GM18508 (cell line): ENCODE measurements around the gene IFITM2.
"Not testable (repeated sequence)": the region's sequence is repeated elsewhere in the genome, so short reads cannot be mapped to it uniquely, and the experiment has no call there.

ENCODE experiments used
- ATAC-seq: cut with Tn5 transposase; IDR thresholded peaks from one replicate; pipeline ENCODE4 v1.9.1; 2021; ENCODE audit warnings: moderate number of reproducible peaks; ENCODE audit not compliant: insufficient read depth, unreplicated experiment

IFITM2 gene

DNA sequence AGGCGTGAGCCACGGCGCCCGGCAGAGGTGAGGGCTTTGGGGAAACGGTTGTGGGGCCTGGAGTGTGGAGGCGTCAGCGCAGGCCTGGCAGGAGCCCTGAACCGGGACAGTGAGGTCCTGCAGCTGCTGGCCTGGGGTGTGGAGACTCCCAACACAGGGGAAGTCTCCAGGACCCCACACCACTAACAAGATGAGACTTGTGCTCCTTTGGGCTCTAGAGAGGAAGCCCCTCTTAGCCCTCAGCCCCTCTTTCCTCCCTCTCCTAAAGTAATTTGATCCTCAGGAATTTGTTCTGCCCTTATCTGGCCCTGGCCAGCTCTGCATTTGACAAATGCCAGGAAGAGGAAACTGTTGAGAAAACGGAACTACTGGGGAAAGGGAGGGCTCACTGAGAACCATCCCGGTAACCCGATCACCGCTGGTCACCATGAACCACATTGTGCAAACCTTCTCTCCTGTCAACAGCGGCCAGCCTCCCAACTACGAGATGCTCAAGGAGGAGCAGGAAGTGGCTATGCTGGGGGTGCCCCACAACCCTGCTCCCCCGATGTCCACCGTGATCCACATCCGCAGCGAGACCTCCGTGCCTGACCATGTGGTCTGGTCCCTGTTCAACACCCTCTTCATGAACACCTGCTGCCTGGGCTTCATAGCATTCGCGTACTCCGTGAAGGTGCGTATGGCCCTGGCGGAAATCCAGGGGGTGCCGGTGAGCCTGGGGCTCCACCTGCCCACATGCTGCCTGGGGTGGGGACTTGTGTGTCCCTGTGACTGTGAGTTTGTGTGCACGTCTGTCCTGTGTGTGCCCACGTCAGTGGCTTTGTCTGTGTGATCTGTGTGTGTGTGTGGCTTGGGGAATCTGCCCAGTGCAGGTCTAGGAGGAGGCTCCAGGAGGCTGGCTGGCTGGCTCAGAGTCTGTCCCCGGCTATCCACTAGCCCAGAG lies at the start of gene IFITM2:
IFITM2 (plus strand) TSS at position 51 of the 943 bp plus-strand sequence; CDS start at position 428, 377 bp downstream.
- not testable (repeated sequence) for ATAC-seq

DNA sequence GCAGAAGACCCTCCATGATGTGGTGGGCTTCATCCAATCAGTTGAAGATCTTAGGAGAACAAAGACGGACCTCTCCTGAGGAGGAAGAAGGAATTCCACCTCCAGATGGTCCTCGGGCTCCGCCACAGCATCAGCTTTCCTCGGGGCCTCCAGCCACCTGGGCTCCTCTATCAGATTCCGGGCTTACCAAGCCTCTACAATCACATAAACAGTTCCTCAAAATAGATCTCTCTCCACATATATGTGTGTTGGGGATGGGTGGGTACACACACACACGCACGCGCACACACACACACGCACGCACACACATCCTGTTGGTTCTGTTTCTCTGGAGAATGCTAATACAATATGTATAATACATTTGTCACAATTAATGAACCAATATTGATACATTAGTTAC lies 48.2 kb upstream of the IFITM2 start:
- ATAC-seq = no peak

DNA sequence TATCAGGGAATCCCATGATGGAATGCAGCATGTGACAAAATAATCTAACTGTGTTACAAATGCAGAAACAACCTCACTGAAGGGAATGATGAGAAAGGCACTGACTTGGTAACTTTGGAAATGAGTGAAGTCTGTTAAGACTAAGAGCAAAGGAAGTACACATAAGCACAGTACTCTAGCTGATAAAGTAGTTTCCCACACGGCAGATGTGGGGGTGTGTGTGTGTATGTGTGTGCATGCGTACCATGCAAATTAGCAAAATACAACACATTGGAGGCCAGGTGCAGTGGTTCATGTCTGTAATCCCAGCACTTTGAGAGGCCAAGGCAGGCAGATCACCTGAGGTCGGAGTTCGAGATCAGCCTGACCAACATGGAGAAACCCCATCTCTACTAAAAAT lies 46.0 kb upstream of the IFITM2 start:
- ATAC-seq = no peak

DNA sequence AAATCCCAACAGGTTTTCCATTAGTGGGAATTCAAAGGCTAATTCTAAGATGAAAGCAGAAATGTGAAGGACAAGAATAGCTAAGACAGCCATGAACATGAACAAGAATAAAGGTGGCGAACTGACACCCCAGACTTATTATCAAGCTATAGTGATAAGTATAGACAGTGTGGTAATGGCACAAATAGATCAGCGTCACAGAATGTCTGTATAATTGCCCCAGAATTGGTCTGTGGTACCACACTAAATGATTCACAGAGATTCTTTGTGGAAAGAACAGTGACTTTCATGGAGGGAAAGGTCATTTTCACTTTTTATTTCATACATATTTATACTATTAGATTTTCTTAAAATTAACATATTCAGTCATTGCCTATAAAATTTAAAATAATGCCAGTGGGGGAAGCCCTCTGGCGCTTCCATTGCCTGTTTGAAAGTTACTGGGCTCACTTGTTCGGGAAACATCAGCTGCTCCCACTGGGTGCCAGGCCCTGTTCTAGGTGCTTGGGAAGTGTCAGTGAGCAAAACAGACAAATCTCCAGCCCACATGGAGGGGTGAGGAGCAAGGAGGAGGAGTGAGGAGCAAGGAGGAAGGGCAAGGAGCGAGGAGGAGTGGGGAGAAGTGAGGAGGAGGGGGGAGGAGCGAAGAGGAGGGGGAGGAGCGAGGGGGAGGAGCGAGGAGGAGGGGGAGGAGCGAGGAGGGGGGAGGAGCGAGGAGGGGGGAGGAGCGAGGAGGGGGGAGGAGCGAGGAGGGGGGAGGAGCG lies 40.8 kb upstream of the IFITM2 start:
- no peak for ATAC-seq

DNA sequence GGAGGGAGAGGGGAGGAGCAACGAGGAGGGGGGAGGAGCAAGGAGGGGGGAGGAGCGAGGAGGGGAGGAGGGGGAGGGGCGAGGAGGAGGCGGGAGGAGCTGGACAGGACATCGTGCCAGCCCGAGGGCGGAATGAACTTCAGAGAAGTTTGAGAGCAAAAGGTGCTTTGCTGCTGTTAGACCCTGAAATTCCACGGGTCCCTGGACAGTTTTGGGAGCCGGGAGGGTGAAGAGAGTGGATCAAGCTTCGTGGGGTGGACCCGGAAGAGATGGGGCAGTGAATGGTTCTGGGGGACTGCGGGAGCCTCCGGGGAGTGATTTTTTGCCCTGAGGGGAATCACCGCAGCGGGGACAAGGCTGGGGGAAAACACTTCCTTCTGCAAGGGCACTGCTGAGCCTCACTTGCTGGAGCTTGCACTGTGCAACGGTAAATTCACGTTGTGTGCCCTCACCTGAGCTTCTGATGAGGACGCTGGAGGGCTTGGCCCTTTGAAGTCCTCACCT lies 40.1 kb upstream of the IFITM2 start:
- no peak for ATAC-seq

DNA sequence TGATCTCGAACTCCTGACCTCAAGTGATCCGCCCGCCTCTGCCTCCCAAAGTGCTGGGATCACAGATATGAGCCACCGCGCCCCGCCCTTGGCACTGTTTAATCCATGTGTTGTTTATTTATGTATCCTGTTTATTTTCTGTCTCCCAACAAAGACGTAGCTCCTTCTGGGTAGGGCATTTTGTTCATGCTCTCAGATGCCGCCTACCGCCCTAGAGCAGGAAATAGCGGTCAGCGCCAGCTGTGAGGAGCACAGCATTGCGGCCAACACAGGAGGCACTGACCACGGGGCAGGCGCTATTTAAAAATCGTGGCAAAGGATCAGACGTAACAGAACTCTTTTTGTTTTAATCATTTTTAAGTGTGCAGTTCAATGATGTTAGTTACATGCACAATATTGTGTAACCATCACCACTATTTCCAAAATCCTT lies 38.9 kb upstream of the IFITM2 start:
- ATAC-seq = peak; percentile 26

DNA sequence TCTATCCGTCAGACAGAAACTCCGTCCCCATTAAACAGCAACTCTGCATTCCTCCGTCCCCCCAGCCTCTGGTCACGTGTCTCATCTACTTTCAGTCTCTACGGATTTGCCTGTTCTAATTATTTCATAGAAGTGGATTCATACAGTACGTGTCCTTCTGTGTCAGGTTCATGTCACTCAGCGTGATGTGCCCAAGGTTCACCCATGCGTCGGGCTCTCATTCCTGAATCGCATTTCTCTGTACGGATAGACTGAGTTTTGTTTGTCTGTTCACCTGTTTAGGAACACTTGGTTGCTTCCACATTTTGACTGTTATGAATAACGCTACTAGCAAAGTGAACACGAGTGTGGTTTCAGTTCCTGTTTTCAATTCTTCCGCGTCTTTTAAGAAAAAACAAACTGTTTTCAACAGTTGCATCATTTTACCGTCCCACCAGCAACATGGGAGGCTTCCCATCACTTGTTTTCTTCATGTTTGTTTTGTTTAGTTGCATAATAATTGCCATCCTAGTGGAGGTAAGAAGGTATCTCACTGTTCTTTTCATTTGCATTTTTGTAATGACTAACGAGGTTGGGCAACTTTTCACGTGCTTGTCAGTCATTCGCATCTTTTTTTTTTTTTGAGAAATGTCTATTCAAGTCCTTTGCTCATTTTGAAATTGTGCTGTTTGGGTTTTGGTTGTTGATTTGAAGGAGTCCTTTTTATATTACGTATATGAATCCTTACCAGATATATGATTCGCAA lies 38.3 kb upstream of the IFITM2 start:
- peak; percentile 63 for ATAC-seq

DNA sequence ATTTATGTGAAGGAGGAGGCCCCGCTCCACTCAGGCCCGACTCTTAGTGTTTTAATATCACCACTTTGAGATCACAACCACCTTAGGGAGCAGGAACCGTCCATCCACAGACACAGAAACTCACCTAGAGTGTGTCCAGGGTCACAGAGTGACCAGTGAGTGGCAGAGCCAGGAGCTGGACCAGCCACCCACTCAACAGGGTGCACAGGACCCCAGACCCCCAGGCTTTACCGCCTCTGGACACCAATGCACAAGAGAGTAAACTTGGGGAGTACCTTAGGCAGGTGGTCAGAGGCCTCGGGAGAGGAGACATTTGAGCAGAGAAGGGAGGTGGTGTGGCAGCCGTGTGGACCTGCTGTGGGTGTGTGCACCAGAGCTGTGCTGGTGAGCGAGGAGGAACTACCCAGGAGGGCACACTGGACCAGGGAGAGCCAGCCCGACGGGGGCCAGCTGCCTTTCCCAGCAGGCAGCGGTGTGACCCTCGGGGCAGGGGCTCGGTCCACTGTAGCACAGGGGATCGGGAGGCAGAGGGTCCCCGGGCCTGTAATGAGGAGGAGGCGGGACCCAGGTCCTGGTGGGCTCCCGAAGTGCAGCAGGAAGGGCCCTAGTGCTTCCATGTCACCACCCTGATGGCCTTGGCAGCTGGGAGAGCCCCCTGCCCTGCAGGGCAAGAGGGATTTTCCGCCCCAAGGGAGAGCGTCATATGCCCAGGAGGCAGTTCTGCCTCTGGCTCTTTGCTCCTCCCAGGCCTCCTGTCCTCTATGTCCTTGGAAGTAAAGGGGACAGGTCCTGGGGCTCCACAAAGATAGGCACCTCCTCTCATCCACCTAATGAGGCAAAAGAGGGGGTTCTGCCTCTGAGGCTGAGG lies 36.9 kb upstream of the IFITM2 start:
- ATAC-seq = no peak

DNA sequence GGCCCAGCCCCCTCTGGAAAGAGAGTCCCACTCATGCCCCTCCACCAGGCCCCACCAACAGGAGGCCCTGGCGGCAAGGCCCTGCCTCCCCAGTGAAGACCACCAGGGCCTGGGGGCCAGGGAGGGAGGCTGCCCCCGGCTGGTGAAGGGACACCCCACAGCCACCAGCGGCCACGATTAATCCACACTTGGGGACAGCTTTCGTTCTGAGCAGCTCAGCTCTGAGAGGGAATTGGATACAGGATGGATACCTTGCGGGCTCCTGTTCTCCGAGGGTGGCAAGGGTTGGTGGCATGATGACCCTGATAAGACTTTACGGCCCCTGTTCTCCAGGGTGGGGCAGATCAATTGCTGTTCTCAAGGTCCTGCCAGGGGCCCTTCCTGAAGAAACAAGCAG lies 36.3 kb upstream of the IFITM2 start:
- no peak for ATAC-seq

DNA sequence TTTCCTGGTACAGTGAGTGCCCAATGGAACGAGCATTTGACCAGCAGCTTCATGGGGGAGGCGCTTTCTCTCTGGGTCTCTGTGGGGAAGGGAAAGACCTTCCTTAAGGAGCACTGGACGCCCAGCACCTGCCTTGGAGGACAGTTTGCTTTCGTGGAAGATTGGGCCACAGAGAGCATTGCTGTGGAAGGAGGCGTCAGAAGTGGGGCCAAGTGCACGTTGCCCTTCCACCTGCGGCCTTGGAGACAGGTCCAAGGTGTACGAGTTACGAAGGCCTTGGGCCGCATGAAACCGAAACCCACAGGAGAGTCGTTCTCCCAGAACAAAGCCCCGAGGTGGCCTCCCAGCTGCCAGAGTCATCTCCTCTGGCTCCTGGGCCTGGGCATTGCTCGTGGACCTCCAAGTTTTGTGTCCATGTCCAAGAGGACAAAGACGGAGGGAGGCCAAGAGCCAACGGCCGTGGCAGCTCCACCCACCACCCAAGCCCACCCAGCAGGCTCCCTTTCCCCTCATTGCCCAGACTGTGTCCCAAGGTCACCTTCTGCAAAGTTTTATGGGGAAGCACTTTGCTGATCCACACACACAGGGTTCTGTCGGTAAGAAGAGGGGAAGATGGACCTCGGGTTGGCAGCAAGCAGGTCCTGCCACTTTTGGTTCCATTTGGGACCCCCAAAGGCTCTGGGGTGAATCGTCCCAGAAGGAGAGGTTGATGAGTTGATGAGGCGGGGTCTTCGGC lies 35.3 kb upstream of the IFITM2 start:
- no peak for ATAC-seq

DNA sequence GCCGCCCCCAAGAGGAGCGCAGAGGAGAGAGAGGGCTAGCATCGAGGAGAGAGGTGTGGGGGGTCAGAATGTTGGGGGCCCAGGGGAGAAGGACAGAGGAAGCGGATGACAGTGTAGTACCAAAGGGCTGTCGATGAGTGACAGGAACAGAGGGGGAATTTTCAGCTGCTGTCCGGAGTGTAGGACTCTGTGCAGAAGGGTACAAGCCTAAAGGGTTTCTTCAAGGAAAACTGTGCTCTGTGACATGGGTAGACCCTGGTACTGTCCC lies 34.8 kb upstream of the IFITM2 start:
- no peak for ATAC-seq

DNA sequence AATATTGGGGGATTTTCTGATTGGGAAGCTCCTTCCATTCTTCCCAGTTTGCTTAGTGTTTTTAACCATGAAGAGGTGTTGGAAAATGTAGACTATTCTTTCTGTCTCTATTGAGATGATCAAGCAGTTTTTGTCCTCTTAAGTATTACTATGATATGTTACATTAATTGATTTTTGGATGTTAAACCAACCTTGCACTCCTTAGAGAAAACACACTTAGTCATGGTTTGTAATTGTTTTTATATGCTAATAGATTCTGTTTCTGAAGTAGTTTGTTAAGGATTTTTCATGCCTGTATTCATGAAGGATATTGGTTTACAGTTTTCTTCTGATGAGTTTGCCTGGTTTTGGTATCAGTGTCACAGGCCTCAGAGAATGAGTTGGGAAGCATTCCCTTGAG lies 31.4 kb upstream of the IFITM2 start:
- ATAC-seq = no peak

DNA sequence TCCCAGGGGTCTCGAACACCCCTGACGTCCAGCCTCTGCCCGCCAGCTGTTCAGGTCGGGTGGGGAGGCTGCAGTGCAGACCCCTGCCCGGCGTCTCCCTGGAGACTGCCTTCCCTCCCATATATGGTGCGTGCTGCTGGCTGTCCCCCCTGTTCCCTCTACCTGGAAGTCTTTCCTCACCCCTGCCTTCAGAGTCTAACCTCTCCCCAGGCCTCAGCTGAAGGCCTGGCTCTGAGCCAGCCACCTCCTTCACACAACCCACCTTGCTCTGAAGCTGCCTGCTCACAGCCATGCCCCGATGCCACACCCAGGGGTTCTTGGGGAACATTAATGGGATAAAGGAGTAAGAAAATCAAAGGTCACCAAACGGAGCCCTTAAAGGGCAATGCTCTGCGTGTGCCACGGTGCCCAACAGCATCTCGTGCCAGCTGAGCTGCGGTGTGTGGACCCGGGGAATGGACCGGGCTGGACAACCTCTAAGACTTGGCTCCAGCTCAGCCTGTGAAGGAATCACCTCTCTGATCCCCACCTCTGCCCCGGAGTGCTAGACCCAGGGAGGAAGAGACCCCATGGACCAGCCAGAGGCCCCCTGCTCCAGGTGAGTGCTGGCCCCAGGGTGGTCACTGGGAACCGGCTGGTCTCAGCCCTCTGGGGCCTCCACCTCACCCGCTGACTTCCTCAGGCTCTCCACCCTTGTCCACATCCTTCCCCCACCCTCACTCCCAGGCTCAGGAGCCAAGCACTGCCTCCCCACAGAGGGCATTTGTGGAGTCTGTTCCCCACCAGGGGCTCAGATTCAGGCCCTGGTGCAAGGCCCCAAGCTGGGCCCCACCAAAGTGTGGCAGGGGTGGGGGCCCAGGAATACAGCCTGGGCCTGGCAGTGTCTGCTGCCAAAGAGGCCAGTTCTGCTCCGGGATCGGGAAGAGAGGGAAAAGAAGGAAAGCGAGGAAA lies 29.3 kb upstream of the IFITM2 start, which contains the start of gene NLRP6:
NLRP6 (plus strand) TSS at position 407 of the 951 bp plus-strand sequence; CDS start at position 570, 163 bp downstream.
- ATAC-seq = no peak

DNA sequence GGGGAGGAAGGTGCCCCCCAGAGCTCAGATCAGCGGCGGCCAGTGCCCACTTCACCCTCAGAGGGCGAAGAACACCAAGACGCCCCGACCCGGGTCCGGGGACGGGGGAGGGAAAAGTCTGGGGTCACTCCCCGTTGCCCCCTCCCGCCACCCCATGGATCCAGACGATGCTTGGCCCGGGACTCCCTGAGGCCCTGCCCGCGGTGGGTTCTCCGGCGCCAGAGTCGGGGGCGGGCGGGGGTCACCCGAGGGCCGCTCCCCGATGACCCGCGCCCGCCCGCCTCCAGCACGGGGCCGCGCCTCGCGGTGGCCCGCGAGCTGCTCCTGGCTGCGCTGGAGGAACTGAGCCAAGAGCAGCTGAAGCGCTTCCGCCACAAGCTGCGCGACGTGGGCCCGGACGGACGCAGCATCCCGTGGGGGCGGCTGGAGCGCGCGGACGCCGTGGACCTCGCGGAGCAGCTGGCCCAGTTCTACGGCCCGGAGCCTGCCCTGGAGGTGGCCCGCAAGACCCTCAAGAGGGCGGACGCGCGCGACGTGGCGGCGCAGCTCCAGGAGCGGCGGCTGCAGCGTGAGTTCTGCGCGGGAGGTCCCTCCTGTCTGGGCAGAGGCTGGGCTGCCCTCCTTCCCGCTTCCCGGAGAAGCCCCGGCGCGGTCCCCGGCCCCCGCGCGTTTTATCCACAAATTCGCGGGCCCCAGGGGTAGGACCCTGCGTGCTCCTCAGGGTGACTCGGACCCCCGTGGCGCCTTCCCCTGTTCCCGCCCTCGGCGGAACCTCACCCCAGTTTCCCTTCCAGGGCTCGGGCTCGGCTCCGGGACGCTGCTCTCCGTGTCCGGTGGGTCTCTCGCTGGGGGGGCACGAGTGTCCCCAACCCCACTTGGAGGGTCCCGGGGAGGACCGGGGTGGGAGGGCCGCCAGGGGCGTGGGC lies 28.3 kb upstream of the IFITM2 start:
- no peak for ATAC-seq

DNA sequence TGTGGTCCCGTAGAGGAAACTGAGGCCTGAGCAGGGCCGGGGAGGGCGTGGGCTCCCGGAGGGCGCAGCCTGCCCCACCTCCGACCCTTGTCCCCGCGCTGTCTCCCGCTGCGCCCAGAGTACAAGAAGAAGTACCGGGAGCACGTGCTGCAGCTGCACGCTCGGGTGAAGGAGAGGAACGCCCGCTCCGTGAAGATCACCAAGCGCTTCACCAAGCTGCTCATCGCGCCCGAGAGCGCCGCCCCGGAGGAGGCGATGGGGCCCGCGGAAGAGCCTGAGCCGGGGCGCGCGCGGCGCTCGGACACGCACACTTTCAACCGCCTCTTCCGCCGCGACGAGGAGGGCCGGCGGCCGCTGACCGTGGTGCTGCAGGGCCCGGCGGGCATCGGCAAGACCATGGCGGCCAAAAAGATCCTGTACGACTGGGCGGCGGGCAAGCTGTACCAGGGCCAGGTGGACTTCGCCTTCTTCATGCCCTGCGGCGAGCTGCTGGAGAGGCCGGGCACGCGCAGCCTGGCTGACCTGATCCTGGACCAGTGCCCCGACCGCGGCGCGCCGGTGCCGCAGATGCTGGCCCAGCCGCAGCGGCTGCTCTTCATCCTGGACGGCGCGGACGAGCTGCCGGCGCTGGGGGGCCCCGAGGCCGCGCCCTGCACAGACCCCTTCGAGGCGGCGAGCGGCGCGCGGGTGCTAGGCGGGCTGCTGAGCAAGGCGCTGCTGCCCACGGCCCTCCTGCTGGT lies 27.5 kb upstream of the IFITM2 start:
- no peak for ATAC-seq
